Measurements from ENCODE around the gene CACNA2D3.

DNA sequence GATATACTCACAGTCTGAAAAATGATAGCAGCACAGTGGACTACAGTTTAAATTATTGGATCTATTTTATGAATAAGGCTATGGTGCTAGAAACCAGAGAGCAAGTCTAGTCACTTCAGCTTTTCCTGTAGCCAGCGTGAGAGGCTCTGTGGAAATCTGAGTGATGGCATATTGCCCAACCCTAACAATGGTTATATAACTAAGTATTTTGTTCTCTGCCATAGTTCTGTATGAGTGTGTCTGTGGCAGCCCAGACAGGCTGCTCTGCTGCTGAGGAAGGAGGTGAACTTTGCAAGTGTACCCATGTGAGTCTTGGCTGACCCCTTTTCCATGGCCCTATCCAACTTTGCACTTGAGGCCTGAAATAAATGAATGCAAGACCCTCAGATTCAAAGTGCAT, 699.9 kb downstream of the CACNA2D3 start:
- TF ChIP-seq POLR2A (IDR thresholded peaks at IDR 0.05): no peak
- TF ChIP-seq, protein P1, sequence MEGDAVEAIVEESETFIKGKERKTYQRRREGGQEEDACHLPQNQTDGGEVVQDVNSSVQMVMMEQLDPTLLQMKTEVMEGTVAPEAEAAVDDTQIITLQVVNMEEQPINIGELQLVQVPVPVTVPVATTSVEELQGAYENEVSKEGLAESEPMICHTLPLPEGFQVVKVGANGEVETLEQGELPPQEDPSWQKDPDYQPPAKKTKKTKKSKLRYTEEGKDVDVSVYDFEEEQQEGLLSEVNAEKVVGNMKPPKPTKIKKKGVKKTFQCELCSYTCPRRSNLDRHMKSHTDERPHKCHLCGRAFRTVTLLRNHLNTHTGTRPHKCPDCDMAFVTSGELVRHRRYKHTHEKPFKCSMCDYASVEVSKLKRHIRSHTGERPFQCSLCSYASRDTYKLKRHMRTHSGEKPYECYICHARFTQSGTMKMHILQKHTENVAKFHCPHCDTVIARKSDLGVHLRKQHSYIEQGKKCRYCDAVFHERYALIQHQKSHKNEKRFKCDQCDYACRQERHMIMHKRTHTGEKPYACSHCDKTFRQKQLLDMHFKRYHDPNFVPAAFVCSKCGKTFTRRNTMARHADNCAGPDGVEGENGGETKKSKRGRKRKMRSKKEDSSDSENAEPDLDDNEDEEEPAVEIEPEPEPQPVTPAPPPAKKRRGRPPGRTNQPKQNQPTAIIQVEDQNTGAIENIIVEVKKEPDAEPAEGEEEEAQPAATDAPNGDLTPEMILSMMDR (IDR thresholded peaks at IDR 0.05): no peak

Data from lower leg skin (tissue), 3 donors.